Measurements from ENCODE around the gene CLMP.

Gene CLMP

GRCh38 chr11:123202155-123203151 lies 7.4 kb upstream of the CLMP start:
- no peak for TF ChIP-seq CREB1 (IDR thresholded peaks at IDR 0.05; ENCODE audit: low read depth)
- TF ChIP-seq EP300 (IDR thresholded peaks at IDR 0.05; ENCODE audit: borderline replicate concordance), result no peak
- TF ChIP-seq CEBPB (IDR thresholded peaks at IDR 0.05), result no peak
- TF ChIP-seq, protein P1, sequence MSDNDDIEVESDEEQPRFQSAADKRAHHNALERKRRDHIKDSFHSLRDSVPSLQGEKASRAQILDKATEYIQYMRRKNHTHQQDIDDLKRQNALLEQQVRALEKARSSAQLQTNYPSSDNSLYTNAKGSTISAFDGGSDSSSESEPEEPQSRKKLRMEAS (IDR thresholded peaks at IDR 0.05), result no peak
- TF ChIP-seq TEAD4 (IDR thresholded peaks at IDR 0.05), result no peak
- TF ChIP-seq EGR1 (IDR thresholded peaks at IDR 0.05), result no peak
- no peak for TF ChIP-seq USF1 (IDR thresholded peaks at IDR 0.05)
- TF ChIP-seq, protein P2, sequence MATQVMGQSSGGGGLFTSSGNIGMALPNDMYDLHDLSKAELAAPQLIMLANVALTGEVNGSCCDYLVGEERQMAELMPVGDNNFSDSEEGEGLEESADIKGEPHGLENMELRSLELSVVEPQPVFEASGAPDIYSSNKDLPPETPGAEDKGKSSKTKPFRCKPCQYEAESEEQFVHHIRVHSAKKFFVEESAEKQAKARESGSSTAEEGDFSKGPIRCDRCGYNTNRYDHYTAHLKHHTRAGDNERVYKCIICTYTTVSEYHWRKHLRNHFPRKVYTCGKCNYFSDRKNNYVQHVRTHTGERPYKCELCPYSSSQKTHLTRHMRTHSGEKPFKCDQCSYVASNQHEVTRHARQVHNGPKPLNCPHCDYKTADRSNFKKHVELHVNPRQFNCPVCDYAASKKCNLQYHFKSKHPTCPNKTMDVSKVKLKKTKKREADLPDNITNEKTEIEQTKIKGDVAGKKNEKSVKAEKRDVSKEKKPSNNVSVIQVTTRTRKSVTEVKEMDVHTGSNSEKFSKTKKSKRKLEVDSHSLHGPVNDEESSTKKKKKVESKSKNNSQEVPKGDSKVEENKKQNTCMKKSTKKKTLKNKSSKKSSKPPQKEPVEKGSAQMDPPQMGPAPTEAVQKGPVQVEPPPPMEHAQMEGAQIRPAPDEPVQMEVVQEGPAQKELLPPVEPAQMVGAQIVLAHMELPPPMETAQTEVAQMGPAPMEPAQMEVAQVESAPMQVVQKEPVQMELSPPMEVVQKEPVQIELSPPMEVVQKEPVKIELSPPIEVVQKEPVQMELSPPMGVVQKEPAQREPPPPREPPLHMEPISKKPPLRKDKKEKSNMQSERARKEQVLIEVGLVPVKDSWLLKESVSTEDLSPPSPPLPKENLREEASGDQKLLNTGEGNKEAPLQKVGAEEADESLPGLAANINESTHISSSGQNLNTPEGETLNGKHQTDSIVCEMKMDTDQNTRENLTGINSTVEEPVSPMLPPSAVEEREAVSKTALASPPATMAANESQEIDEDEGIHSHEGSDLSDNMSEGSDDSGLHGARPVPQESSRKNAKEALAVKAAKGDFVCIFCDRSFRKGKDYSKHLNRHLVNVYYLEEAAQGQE (IDR thresholded peaks at IDR 0.05; ENCODE audit: low read depth), result no peak
- TF ChIP-seq TAF1 (IDR thresholded peaks at IDR 0.05; ENCODE audit: low read depth), result no peak
- TF ChIP-seq TCF12 (IDR thresholded peaks at IDR 0.05; ENCODE audit: low read depth), result no peak
- TF ChIP-seq RAD21 (IDR thresholded peaks at IDR 0.05; ENCODE audit: low read depth), result no peak
- no peak for TF ChIP-seq NFIC (IDR thresholded peaks at IDR 0.05)

GRCh38 chr11:123200264-123200663 lies 5.2 kb upstream of the CLMP start:
- no peak for TF ChIP-seq TEAD4 (IDR thresholded peaks at IDR 0.05)
- TF ChIP-seq, protein P1 (IDR thresholded peaks at IDR 0.05), result no peak
- no peak for TF ChIP-seq YY1 (IDR thresholded peaks at IDR 0.05; ENCODE audit: low read depth)
- no peak for TF ChIP-seq NFIC (IDR thresholded peaks at IDR 0.05)
- TF ChIP-seq, protein P2 (IDR thresholded peaks at IDR 0.05; ENCODE audit: low read depth), result no peak
- TF ChIP-seq USF1 (IDR thresholded peaks at IDR 0.05), result no peak
- TF ChIP-seq CREB1 (IDR thresholded peaks at IDR 0.05; ENCODE audit: low read depth), result no peak

DNA sequence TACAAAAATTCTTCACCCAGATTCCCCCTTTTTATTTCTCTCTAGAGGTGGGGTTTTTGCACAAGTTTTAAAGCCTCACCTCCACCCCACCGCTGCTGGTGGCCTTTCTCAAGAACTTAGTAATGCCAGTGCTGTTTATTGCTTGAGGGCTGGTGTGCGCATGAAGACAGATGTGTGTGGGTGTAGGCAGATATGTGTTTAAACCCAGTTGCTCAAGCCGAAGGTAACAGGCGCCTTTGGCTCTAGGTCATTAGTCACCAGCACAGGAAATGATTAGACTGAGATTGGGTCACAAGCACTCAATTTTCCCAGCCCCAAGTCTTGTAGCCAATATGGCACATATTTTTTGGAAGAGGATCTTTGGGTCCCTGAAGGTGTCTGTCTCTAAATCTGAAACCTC lies 2.7 kb upstream of the CLMP start:
- TF ChIP-seq CEBPB (IDR thresholded peaks at IDR 0.05) (no peak), NFIC (IDR thresholded peaks at IDR 0.05) (no peak), YY1 (IDR thresholded peaks at IDR 0.05; ENCODE audit: low read depth) (no peak), FOXM1 (IDR thresholded peaks at IDR 0.05; ENCODE audit: borderline replicate concordance, low read depth) (no peak), EP300 (IDR thresholded peaks at IDR 0.05; ENCODE audit: borderline replicate concordance) (no peak), ZBTB7A (IDR thresholded peaks at IDR 0.05; ENCODE audit: low read depth) (no peak), USF1 (IDR thresholded peaks at IDR 0.05) (no peak), TAF1 (IDR thresholded peaks at IDR 0.05; ENCODE audit: low read depth) (no peak), CREB1 (IDR thresholded peaks at IDR 0.05; ENCODE audit: low read depth) (no peak), TEAD4 (IDR thresholded peaks at IDR 0.05) (no peak), EGR1 (IDR thresholded peaks at IDR 0.05) (no peak), TCF12 (IDR thresholded peaks at IDR 0.05; ENCODE audit: low read depth) (no peak), RAD21 (IDR thresholded peaks at IDR 0.05; ENCODE audit: low read depth) (no peak)
- TF ChIP-seq, protein P2 (IDR thresholded peaks at IDR 0.05; ENCODE audit: low read depth), result no peak
- TF ChIP-seq, protein P1 (IDR thresholded peaks at IDR 0.05), result no peak
